IPS-18c (cell line): Measurements from ENCODE around the gene TEKT2.

Experiments
- H3K4me3 ChIP-seq: 2 replicates; pipeline ENCODE4 v1.7.0; 2013; ENCODE audit warnings: low read depth, mild to moderate bottlenecking, low read length, moderate library complexity; ENCODE audit not compliant: insufficient read depth
- H3K9me3 ChIP-seq: one replicate; pipeline ENCODE4 v1.6.1; 2013; ENCODE audit warnings: mild to moderate bottlenecking, low read length, moderate library complexity; ENCODE audit not compliant: control insufficient read depth, insufficient read depth

TEKT2 gene

DNA sequence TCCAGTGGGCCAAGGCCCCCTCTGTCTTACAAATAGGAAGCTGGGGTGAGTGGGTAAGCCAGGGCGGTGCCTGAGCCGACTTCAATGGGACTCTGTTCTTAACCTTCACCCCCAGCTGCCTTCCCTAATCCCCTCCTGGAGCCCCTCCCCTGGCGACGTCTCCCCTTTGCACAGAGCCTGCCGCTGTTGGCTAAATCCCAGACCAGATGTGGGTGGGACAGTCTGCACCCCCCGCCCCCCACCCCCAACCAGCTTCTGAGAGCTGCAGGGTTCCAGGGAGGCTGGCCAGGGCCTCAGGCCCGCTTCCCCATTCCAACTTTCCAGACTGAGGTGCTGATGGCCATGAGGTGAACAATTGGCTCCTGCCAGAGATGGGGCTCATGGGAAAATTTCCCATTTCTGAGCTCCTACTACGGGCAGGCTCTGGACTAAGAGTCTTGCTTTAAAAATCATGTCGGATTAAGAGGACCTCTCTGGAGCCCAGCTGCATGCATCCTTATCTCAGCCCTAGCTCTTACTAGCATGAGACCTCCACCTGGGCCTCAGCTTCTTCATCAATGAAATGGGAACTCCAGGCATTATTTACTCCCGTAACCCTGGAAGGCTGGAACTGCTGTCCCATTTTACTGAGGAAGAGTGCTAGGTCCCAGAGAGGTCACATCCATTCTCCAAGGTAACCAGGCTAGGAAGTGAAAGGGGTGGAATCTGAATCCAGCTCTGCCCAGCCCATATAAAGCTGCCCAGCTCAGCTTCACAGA lies 34.7 kb downstream of the TEKT2 start:
- H3K9me3 ChIP-seq, result no peaks in the 10 kb centered on the region
- no peak overlapping the region for H3K4me3 ChIP-seq

DNA sequence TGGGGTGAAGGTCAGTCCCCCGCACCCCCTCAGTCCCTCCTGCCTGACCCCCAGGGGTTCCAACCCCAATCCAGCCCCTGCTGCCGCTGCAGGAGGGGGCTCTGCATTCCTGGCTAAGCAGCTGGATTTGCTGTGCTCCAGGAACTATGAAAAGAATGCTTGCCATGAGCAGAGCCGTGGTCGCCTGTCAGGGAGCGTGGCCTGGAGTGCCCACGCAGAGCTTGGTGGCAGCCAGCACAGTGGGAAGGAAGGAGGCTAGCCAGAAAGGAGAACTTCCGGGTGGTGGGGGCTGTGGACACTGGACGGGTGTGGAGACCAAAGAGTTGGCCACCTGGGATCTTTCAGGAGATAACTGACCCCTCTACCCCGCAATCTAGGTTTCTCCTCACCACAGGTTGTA lies 35.6 kb downstream of the TEKT2 start:
- no peak overlapping the region for H3K4me3 ChIP-seq
- H3K9me3 ChIP-seq, result no peaks in the 10 kb centered on the region

DNA sequence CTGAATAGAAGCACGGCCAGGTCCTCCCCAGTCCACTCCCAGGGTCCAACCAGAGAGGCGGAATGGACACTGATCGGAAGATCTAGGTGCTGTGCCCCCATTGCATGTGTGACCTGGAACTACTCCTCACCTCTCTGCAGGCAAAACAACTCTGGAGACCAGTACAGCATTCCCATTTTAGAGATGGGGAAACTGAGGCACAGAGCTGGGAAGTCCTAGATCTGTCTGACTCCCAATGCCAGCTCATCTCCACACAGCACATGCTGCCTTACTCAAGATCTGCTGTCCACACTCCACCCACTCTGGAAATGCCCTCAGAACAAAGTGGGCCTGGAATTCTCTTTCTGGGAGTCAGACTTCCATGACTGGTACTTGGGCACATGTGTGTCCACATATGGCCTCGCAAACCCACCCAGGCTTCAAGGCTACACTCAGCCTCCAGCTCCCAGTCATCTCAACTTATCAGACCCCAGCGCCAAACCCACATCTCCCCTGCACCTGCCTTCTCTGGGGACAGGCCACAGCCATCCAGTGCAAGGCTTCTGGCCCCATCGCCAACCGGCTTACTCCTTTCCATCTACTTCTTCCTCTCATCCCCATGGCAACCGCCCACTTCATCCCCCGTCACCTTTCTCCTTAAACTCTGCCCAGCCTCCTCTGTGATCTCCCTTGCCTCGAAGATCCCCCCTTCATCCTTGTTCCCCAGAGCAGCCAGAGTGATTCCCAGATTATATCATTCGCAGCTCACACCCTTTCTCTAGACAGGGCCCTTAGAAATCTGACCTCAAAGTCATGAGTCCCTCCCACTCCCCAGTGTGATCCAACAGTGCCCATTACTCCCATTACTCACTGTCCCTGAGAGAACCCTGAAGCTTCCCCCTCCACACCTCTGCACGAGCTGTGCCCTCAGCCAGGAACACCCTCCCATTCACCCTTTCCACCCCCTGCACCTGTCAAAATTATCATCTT lies 38.5 kb downstream of the TEKT2 start:
- no peak overlapping the region for H3K4me3 ChIP-seq
- no peaks in the 10 kb centered on the region for H3K9me3 ChIP-seq

DNA sequence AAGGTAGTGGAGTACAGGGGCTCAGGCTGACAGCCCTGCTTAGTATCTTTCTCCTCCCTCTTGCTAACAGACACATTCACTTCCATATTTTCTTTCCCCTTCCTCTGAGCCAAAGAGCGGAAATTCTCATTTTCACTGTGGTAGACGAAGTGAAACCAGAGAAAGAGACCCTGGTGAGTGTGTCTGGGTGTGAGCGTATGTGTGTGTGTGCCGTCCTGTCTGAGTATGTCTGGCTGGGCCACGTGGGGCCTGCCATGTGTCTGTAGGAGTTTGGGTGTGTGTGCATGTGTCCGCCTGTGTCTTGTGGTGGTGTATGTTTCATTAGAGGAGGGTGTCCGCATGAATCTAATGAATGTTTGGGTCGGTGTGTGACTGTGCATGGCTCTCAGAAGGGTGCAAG lies 39.5 kb downstream of the TEKT2 start:
- H3K4me3 ChIP-seq, result no peak overlapping the region
- H3K9me3 ChIP-seq, result no peaks in the 10 kb centered on the region

DNA sequence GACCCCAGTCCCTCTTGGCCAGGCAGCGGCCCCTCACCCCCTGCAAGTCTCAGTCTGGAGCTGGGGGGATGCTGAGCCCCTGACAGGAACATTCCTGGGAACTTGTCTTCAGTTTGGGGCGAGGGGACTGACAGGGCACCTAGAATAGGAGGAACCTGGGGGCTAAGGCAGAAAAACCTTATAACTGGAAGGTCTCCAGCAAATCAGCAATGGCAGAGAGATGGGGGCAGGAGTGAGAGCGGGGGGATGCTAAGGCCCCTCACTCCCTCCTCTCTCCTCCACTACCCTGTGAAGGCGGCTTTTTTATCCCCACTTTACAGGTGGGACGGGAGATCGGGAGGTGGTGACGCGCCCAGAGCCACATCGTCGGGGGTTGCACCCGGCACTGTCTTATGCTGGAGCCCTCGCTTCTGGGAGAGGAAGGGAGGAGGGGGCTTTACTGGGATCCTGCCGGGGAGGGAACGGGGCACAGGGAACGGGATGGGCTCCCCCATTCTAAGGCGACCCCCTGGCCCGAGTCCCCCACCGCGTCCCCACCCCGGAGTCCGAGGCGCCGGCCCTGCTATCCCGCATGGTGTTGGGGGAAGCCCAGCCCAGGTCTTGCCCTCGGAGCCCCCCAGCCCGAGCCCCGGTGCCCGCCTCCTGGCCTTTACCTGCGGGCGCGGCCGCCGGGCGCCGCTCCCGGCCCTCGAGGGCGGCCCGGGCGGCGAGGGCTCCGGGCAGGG lies 40.7 kb downstream of the TEKT2 start:
- H3K4me3 ChIP-seq, result peak overlapping the region; percentile 24; the same call in 1 of the 2 replicates
- H3K9me3 ChIP-seq, result no peaks in the 10 kb centered on the region

DNA sequence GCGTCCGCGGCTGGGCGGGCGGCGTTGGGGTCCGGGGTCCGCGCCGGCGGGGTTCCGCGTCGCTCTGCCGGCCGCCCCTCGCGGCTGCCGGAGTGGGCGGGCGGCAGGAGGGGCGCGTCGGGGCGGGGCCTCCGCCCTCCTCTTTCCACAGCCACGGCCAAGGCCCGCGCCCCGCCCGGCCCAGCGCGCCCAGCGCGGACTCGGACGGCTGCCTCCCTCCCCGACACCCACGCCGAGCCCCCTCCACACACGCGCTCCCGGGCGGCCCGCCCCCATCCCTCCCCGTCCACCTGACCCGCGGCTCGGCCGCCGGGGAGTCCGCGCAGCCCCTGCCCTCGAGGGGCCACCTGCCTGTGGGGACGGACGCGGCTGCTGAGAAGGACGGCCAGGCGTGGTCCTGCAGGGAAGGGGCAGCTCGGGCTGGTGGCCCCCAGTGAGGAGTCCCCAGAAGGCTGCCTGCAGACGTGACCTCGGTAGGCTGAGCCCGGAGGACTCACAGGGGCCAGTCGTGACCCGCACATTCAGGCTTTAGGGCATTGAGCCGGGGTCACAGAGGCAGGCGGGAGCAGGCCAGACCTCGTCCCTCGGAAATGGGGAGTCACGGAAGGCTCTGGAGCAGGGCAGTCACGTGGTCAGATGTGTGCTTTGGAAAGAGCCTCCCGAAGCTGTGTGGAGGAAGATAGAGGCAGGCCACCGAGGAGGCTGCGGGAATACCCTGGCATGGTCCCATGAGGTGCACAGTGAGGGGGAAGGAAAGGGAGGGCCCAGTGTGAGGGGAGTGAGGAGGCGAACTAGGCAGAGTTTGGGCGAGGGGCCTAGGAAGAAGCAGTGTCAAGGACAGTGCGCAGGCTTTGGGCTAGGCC lies 41.5 kb downstream of the TEKT2 start, which contains the start of gene COL8A2:
COL8A2 (minus strand) TSS at position 94 of the 863 bp plus-strand sequence. CDS start 24,980 bp downstream, outside the sequence.
- Histone ChIP-seq H3K4me3 (peak within 1 kb of the TSS; percentile 24; the same call in 1 of the 2 replicates), H3K9me3 (no peaks in the 10 kb centered on the region)

DNA sequence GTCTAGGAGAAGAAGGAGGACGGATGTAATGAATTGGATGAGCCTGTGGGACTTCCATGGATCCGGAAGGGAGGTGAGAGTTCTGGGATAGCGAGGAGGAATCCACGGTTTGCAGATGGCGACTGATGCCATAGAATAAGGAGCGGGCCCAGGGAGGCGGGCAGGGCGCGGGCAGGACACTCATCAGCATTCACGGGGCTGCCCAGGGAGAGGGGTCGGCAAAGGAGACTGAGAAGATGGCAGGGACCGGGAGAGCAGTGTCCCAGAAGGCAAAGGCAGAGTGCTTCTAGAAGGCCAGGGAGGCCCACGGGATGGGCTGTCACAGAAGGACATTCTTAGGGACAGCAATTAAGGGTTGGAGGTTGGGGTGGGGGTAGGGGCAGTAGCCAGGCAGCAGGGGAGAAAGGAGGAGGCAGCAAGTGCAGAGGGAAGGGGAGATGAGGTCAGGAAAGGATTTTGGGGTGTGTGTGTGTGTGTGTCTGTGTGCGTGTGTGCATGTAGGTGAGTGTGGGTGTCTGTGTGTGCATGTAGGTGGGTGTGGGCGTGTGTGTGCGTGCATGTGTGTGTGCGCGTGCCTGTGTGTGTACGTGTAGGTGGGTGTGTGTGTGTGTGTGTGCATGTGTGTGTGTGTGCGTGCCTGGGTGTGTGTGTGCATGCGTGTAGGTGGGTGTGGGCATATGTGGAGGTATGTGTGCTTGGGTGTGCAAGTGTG lies 42.3 kb downstream of the TEKT2 start:
- Histone ChIP-seq H3K9me3 (no peaks in the 10 kb centered on the region), H3K4me3 (no peak overlapping the region)

DNA sequence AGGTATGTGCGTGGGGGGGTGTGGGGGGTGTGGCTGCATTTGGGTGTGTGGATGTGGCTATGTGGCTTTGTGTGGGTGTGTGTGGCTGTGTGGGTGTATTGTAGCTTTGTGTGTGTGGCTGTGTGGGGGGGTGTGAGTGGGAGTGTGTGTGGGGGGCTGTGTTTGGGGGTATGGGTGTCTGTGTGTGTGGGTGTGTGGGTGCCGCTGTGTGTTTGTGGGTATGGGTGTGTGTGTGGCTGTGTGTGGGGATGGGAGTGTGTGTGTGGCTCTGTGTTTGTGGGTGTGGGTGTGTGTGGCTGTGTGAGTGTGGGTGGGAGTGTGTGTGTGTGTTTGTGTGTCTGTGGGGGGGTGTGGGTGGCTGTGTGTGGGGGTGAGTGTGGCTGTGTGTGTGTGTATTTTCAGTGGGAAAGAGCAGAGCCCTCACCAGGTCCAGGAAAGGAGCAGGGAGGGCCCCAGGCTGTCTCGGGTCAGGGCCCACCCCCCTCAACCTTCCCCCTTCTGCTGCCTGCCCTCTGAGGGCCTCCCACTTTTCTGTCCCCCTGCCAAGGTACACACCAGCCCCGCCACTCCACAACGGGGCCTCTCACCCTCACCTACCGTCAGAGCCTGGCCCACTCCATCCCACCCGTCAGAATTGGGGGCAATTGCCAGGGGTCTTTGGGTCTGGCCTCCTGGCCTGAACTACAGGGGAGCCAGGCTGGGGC lies 43.1 kb downstream of the TEKT2 start:
- Histone ChIP-seq H3K9me3 (no peaks in the 10 kb centered on the region), H3K4me3 (no peak overlapping the region)

DNA sequence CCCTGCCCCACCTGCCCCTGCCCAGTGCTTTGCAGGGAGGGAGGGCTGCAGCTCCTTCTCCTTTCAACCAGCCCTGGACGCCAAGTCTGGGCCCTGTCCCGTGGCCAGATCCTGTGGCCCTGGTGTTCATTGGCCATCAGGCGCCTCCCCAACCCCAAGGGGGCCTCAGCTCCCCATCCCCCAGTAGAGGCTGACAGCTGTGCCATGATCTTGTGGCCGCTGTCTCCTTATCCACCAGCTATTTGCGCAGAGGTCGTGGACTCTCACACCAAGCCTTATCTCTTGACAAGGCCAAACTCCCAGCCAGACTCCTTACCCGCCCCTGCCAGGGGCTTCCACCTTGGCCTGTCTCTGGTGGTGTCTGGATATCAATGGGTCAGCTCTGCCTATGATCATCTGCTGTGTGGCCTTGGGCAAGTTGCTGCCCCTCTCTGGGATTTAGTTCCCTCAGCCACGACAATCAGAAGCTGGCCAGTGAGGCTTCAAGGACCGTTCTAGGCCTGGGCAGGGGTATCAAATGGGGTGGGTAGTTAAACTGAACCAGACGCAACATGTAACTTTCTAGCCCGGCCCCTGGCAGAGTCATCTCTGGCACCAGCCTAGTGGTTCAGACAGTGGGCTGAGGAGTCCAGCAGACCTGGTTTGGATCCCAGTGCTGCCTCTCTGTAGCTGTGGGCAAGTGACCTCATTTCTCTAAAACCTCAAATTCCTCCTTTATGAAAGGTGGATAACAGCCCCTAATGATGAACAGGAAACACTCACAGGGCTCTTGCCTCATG lies 44.4 kb downstream of the TEKT2 start:
- Histone ChIP-seq H3K9me3 (no peaks in the 10 kb centered on the region), H3K4me3 (no peak overlapping the region)

DNA sequence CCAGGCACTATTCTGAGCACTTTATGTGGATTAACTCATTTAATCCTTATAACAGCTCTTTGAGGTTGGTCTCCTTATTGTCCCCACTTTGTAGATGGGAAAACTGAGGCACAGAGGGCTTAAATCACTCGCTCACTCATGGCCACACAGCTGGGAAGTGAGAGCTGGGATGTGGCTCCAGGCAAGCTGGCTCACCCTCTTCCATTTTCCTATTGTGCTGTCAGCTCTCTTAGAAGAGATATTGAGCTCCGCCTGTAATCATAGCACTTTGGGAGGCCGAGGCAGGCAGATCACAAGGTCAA lies 45.0 kb downstream of the TEKT2 start:
- Histone ChIP-seq H3K4me3 (no peak overlapping the region), H3K9me3 (no peaks in the 10 kb centered on the region)

DNA sequence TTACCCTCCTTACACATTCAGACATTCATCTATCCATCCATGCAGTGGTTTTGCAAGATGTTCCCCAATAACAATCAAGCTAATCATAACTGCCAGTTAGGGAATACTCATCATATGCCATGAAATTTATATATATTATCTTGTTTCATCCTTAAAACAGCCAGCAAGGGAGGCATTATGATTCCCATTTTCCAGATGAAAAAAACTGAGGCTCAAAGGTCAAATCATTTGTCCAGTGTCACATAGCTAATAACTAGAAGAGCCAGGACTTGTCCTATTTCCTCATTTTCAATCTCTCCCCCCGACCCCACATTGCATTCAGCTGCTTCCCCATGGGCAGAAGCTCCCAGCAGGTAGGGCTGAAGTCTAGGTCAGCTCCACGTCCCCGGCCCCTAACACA lies 48.1 kb downstream of the TEKT2 start:
- Histone ChIP-seq H3K4me3 (no peak overlapping the region), H3K9me3 (no peaks in the 10 kb centered on the region)

DNA sequence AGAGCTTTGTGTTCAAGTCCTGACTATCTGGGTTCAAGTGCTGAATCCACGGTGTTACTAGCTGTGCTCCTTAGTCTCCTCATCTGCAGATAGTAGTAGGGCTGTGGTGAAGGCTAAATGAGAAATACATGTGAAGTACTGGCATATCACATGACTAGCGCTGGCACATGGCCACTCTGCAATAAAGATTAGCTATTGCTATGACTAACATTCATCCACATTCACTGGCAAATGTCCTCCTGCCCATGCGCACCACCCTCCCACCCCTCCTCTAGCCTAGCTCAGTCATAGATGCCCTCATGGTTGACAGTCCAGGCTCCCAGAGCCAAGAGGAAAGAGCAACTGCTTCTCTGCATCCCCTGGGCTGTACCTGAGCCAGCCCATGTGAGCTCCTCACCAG lies 49.6 kb downstream of the TEKT2 start:
- Histone ChIP-seq H3K9me3 (no peaks in the 10 kb centered on the region), H3K4me3 (no peak overlapping the region)

DNA sequence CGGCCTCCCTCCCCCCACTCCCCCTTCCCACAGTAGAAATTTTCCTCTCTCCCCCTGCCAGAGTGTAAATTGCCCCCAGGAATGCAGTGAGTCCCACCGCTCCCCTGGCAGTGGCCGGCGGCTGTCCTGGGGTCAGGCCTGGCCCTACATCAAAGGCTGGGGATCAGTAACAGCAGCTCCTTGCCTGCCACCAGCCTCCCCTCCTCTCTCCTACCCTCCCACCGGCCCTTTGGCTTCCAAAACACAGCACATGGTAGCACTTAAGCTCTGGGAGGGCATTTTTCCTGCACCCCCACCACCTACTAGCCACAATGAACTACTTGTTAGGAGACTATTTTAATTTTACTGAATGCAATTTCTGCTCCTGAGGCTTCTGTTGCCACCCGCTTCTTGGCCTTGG lies 50.1 kb downstream of the TEKT2 start:
- H3K4me3 ChIP-seq, result no peak overlapping the region

DNA sequence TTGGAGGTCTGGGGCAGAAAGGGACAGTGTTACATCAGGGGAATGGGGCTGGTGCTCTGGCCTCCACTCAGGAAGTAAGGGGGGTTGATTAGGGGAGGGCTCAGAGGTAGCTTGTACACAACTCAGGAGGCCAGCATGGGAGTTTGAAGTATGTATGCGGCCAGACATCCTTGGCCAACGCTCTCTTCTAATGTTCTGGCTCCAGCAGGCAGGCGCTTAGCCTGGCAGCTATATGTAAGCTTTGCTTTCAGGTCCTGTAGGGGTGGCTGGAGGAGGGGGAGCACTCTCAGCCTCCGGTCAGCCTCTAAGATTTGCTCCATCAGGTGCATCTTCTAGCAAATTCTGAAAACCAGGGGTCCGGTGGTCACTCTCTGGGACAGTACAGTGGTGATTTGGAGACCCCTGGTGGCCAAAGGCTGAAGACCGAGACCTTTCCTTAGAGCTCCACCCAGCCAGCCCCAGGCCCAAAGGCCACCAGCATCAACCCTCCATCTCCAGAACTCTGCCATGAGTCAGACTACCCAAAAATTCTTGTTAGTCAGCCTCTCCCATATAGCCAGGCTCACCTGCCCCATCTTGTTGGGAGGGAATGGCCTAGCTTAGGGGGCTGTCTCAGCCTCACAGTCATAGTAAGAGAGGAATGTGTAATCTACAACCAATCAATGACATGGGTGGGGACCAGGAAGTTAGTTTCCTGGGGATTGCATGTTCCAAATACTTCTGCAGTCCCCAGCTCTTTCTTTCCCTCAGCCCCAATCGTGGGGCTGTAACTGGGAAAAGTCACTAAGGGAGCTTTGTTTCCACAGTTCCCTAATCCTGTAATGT lies 50.8 kb downstream of the TEKT2 start:
- H3K9me3 ChIP-seq, result no peaks in the 10 kb centered on the region
- no peak overlapping the region for H3K4me3 ChIP-seq

More for the DNA sequence above, 50.1 kb downstream of the TEKT2 start:
- no peaks in the 10 kb centered on the region for H3K9me3 ChIP-seq
